Activated CD8-positive, alpha-beta T cell treated with anti-CD3 and anti-CD28 coated beads for 36 hours (primary cell): Measurements from ENCODE around the gene TAGLN2. TPM values are rescaled to one million over a fixed set of nuclear protein-coding genes. Genes with fewer than 3 reads are reported as not detected.

Source experiments
- ATAC-seq: fragments of 200-7000 bp; cut with Tn5 transposase; one replicate; pipeline ENCODE4 v1.10.0; 2021; ENCODE audit warnings: mild to moderate bottlenecking, moderate library complexity
- CTCF ChIA-PET: fragments of 350-600 bp; sonication (Branson Sonifier 250); formaldehyde crosslinking; loops from one replicate; lab custom pipeline; 2021; ENCODE audit warnings: antibody characterized with exemption; lab: Charles Lee
- POLR2A ChIA-PET: fragments of 350-600 bp; sonication (Branson Sonifier 250); formaldehyde crosslinking; loops from one replicate; lab custom pipeline; 2021; ENCODE audit warnings: antibody characterized with exemption; lab: Charles Lee
- DNase-seq: peaks from one replicate; pipeline ENCODE4 v3.0.0-alpha.2; 2020
- H3K27ac Mint-ChIP-seq: one replicate; pipeline ENCODE4 v1.8.0; 2021; ENCODE audit warnings: mild to moderate bottlenecking, mixed read lengths
- H3K27me3 Mint-ChIP-seq: one replicate; pipeline ENCODE4 v1.8.0; 2021; ENCODE audit warnings: mixed read lengths
- H3K36me3 Mint-ChIP-seq: one replicate; pipeline ENCODE4 v1.8.0; 2021; ENCODE audit warnings: low read depth, mixed read lengths
- H3K4me1 Mint-ChIP-seq: one replicate; pipeline ENCODE4 v1.8.0; 2021; ENCODE audit warnings: low read depth, mixed read lengths
- H3K4me3 Mint-ChIP-seq: one replicate; pipeline ENCODE4 v1.8.0; 2021; ENCODE audit warnings: mild to moderate bottlenecking, moderate library complexity, mixed read lengths
- H3K9me3 Mint-ChIP-seq: one replicate; pipeline ENCODE4 v1.8.0; 2021; ENCODE audit warnings: mixed read lengths
- intact Hi-C: fragments of 100-400 bp; cut with micrococcal nuclease; formaldehyde crosslinking; loops from one replicate; pipeline ENCODE4 v1.10.0; 2022
- total RNA-seq, 2 experiments: library from RNA; stranded (reverse); gene quantifications; one replicate each; pipeline ENCODE4 v1.2.3, GENCODE V29; 2021
- TF ChIP-seq, protein P1 (sequence below): fragments of 200-600 bp; IDR thresholded peaks from one replicate; pipeline ENCODE4 v1.8.0; 2022; ENCODE audit warnings: antibody characterized with exemption, mild to moderate bottlenecking

TAGLN2 gene
- total RNA-seq, 2 experiments from 2014 or later = 475 to 482 TPM

DNA sequence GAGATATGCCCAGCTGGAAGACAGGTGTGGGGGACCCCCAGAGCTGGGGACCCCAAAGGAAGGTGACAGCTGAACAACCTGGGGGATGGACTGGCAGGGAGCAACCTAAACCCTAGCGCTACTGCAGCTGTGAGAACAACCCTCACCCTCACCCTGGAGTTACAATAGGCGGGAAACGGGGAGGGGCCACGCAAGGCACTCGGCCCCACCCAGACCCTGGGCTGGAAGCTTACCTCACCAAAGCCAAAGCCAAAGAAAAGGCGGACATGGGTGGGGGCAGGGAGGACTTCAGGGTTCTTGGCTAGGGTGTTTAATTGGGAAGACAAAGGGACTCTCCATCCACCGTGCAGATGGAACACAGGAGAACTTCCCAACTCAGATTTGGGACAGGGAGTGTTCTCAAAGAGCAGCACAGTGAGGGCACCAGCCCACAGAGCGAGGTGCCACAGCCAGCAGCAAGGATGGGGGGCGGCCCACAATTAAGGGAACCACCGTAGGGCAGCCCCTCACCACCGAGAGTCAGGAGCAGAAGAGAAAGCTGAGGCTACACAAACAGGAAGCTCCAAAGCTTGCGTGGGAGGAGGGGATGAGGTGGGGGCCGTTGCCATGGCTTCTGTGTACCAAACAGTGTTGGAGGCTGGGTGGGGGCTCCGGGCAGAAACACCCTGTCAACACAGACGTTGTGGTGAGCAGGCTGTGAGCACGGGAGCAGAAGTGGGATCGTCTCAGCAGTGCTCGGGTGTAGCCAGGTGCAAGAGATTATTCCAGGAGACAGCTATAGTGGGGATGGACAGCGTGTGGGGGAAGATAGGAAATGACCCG lies 1.9 kb downstream of the TAGLN2 start:
- DNase-seq (peak; percentile 93), ATAC-seq (peak; percentile 35)

DNA sequence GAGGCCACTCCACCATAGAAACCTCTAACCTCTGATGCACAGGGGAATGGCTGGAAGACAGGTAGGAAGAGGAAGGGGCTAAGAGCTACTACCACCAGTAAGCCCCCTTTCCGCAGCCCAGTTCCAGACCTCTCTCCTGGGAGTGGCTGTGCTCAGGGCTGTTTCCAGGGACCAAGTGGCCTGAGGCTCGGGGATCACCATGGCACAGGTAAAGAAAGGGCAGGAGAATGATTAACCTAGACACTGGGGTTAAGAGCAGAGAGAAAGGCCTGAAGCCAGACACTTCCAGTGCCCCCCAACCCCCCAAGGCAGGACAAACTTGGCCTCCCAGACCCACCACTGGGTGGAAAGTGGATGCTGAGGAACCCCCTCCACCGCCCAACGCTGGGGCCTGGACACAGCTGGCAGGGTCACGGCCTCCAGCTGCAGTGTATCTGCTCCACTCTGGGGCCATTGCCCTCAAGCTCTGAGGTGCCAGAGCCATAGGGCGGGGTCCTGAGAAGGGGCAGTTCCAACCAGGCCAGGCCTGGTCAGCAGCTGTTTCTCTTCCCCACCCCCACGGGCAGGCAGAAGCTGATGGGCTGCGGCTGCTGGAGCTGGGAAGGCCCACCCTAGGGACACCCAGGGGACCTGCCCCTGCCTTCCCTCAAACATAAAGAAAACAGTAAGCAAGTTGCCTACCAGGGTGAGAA lies 2.6 kb downstream of the TAGLN2 start:
- Mint-ChIP-seq H3K4me3 (peak overlapping the region; percentile 92), H3K27me3 (no peaks in the 10 kb centered on the region), H3K9me3 (no peaks in the 10 kb centered on the region), H3K36me3 (peaks cover 63% of the 10 kb centered on the region), H3K4me1 (peaks cover 73% of the 10 kb centered on the region), H3K27ac (peak overlapping the region; percentile 98)
- POLR2A ChIA-PET = interaction anchor here (0.5 to 4.7 kb wide), 7 partner anchors 8 to 108 kb away, joined by 4 to 56 read pairs (median 9); partner anchors contain the start of genes SLAMF8 and SLAMF9
- intact Hi-C loops = no loop called here
- TF ChIP-seq, protein P1, sequence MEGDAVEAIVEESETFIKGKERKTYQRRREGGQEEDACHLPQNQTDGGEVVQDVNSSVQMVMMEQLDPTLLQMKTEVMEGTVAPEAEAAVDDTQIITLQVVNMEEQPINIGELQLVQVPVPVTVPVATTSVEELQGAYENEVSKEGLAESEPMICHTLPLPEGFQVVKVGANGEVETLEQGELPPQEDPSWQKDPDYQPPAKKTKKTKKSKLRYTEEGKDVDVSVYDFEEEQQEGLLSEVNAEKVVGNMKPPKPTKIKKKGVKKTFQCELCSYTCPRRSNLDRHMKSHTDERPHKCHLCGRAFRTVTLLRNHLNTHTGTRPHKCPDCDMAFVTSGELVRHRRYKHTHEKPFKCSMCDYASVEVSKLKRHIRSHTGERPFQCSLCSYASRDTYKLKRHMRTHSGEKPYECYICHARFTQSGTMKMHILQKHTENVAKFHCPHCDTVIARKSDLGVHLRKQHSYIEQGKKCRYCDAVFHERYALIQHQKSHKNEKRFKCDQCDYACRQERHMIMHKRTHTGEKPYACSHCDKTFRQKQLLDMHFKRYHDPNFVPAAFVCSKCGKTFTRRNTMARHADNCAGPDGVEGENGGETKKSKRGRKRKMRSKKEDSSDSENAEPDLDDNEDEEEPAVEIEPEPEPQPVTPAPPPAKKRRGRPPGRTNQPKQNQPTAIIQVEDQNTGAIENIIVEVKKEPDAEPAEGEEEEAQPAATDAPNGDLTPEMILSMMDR = no peak
- no peak for DNase-seq
- CTCF ChIA-PET = interaction anchor here (0.9 to 21.5 kb wide), 8 partner anchors 13 to 124 kb away, joined by 3 to 374 read pairs (median 3); partner anchors contain the start of gene IGSF9
- no peak for ATAC-seq

More for the DNA sequence above, 1.9 kb downstream of the TAGLN2 start:
- H3K36me3 Mint-ChIP-seq = peaks cover 56% of the 10 kb centered on the region
- POLR2A ChIA-PET = interaction anchor here (0.5 to 4.7 kb wide), 11 partner anchors 8 to 914 kb away, joined by 3 to 56 read pairs (median 7); partner anchors contain the start of genes IFI16, SLAMF8 and SLAMF9
- no peaks in the 10 kb centered on the region for H3K27me3 Mint-ChIP-seq
- CTCF ChIA-PET = interaction anchor here (0.9 to 21.5 kb wide), 9 partner anchors 8 to 124 kb away, joined by 3 to 374 read pairs (median 3); partner anchors contain the start of gene IGSF9
- H3K27ac Mint-ChIP-seq = peak overlapping the region; percentile 98
- H3K4me1 Mint-ChIP-seq = peaks cover 65% of the 10 kb centered on the region
- TF ChIP-seq, protein P1 = no peak
- no peaks in the 10 kb centered on the region for H3K9me3 Mint-ChIP-seq
- intact Hi-C loops = no loop called here
- H3K4me3 Mint-ChIP-seq = peak overlapping the region; percentile 92

DNA sequence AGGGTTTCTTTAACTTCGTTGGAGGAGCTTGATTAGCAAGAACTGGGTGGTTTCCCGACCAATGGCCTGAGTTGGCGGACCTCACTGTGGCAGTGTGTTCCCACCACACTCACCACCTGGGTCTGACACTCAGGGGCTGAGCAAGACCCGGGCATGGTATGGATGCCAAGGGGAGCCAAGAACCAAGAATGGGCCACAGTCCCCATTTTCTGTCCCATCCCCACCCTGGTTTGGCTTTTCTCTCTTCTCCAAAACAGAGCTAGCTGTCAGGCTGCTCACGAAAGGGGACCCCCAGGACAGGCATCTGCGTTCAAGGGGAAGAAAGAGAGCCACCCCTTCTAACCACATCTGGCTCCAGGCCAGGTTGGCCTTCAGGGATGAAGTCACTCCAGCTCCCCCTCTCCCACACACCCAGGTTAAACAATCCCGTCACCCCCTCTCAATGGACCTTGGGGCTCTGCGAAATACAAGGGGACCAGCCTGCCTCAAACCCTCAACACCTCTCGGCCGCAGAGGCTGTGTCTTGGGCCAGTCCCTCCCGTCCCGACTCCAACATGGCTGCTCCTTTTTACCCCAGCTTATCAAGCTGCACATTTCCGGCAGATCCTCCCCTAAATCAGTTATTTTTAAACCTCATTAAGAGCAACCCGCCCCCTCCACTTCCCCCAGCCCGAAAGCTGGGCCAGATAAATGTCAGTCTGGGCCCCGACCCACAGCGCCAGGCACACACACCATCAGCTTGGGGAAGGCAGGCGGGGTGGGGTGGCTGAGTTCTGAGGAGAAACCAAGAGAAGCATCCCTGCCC lies 3.4 kb downstream of the TAGLN2 start:
- Mint-ChIP-seq H3K27ac (peak overlapping the region; percentile 98), H3K9me3 (no peaks in the 10 kb centered on the region), H3K27me3 (no peaks in the 10 kb centered on the region), H3K36me3 (peaks cover 67% of the 10 kb centered on the region), H3K4me3 (peak overlapping the region; percentile 92), H3K4me1 (peaks cover 76% of the 10 kb centered on the region)
- no peak for ATAC-seq
- TF ChIP-seq, protein P1 = no peak
- ChIA-PET CTCF (interaction anchor here (1.2 to 21.5 kb wide), 5 partner anchors 14 to 124 kb away, joined by 3 to 374 read pairs (median 6); no protein-coding TSS in a partner anchor), POLR2A (interaction anchor here (0.6 to 4.7 kb wide), 7 partner anchors 7 to 235 kb away, joined by 3 to 56 read pairs (median 4); partner anchors contain the start of gene SLAMF8)
- intact Hi-C loops = no loop called here
- peak; percentile 55 for DNase-seq

DNA sequence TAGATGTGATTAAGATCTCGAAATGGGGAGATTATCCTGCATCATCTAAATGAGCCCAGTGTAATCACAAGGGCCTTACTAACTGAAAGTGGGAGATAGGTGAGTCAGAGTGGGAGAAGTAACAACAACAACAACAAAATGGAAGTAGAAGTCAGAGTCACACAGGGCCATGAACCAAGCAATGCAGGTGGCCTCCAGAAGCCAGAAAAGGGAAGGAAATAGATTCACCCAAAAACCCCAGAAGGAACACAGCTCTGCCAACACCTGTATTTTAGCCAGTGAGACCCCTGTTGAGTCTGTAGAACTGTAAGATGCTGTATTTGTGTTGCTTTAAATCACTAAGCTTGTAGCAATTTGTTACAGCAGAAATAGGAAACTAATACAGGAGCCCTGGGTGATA lies 4.1 kb downstream of the TAGLN2 start:
- Mint-ChIP-seq H3K36me3 (peaks cover 67% of the 10 kb centered on the region), H3K4me1 (peaks cover 70% of the 10 kb centered on the region), H3K27ac (peak overlapping the region; percentile 98), H3K9me3 (no peaks in the 10 kb centered on the region), H3K27me3 (no peaks in the 10 kb centered on the region), H3K4me3 (peak overlapping the region; percentile 92)
- TF ChIP-seq, protein P1 = no peak
- CTCF ChIA-PET = interaction anchor here (1.2 to 21.5 kb wide), 4 partner anchors 15 to 125 kb away, joined by 3 to 374 read pairs (median 6); no protein-coding TSS in a partner anchor
- peak; percentile 35 for DNase-seq
- POLR2A ChIA-PET = interaction anchor here (0.6 to 4.7 kb wide), 7 partner anchors 6 to 235 kb away, joined by 3 to 56 read pairs (median 4); partner anchors contain the start of gene SLAMF8
- ATAC-seq = no peak
- intact Hi-C loops = no loop called here
